ENCODE measurements around the gene YWHAE.

GRCh38 chr17:1322014-1322428 lies 78.0 kb downstream of the YWHAE start:
- TF ChIP-seq POU2F2 (IDR thresholded peaks at IDR 0.05; ENCODE audit: borderline replicate concordance, low read depth, low read length) (no peak), RAD21 (IDR thresholded peaks at IDR 0.05; ENCODE audit: insufficient read depth, low read depth, low read length) (no peak), POLR2A (IDR thresholded peaks at IDR 0.05; ENCODE audit: low read depth, low read length) (no peak), ZSCAN29 (IDR thresholded peaks at IDR 0.05) (no peak), POLR2AphosphoS5 (IDR thresholded peaks at IDR 0.05; ENCODE audit: low read length) (no peak)

Measured in GM12878 (cell line).